HCEC 1CT (cell line): ENCODE measurements around the gene ZNF462.
"Not testable (repeated sequence)": the region's sequence is repeated elsewhere in the genome, so short reads cannot be mapped to it uniquely, and the experiment has no call there.

Experiments used
- DNase-seq: peaks from one replicate; pipeline ENCODE4 v3.0.0-alpha.2; 2017

Gene ZNF462

DNA sequence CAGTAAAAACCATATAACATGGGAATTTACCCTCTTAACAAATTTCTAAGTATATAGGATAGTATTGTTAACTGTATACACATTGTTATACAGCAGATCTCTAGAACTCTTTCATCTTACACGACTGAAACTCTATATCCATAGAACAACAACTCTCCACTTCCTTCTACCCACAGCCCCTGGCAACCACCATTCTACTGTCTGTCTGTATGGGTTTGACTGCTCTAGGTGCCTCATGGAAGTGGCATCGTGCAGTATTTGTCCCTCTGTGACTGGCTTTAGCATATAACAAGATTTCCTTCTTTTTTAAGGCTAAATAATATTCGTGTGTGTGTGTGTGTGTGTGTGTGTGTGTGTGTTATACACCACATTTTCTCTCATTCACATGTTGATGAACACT, 100.7 kb downstream of the ZNF462 start:
- DNase-seq = no peak

DNA sequence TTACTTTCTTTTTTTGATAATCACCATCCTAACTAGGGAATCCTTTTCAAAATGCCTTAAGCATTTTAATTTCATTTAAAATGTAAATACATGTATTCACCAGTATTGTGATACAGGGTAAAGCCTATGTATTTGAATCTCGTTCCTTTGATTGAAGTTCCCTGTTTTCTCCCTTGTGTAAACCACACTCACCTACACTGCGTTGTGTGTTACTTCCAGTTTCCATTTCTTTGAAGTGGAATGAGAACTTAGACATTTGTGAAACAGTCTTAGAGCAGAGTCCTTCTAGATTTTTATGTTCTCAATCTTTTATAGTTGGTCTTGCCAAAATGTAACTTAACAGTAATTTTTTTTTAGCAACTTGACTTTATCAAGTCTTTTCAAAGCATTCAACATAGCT, 101.4 kb downstream of the ZNF462 start:
- no peak for DNase-seq

DNA sequence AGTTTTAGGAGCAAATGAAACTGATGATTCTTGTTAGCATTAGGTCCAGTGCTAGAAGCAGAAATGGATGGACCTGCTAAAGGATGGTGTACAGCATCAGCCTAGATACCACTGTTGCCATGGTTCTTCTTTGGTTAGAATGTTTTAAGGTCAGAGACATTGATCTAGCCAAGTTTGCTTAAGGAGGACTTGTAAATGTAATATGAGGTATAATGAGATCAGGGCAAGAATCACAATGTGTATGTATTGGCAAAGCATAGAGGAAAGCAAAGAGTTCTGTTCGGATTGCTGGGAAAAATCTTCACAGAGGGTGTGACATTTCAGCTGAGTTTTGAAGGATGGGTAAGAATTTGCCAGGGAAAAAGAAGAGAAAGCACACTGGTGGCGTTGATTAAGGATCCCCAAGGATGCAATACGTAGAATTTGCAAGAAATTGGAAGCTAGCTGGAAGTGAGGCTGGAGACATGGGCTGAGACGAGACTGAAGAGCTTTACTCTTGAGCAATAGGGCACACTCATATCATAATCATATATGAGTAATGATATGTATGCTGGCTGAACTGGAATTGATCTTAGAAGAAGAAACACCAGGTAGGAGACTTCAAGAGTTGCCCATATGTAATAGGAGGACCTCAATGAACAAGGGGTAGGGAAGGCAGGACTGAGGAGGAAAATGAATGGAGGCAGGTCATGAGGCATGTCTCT, 102.0 kb downstream of the ZNF462 start:
- peak; percentile 85 for DNase-seq

DNA sequence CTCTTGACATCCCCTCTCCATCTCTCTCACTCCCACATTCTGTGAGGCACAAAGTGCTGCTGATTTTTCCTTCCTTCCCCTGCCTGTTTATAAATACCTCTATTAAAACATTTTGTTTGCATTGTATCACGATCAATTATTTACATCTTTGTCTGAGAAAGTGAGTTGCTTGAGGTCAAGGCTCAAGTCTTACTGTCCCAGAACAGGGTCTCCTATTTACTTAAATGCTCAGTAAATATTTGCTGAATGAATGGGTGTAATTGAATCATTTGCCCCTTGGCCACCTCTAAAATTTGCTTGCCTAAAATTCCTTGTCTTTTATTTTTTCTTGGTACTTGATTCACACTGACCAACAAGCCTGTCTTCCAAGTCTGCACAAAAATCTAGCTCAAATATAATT, 103.5 kb downstream of the ZNF462 start:
- no peak for DNase-seq

DNA sequence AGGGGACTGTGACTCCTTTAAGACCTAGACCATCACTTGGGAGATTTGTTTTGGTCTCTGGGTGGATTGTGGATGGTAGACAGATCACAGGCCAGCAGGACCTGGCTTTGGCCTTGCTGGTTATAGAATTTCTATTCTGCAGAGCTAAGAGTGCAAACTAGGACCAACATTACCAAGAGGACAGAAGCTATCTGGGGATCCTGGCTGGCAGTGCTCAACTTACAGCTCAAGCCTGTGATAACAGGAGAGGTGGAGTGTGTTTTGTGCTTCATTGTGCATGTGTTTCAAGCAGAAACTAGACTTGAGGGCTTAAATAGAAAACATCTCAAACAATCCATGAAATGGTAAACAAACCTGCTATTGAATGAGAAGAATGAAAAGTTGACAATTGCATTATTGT, 106.7 kb downstream of the ZNF462 start:
- DNase-seq = no peak

DNA sequence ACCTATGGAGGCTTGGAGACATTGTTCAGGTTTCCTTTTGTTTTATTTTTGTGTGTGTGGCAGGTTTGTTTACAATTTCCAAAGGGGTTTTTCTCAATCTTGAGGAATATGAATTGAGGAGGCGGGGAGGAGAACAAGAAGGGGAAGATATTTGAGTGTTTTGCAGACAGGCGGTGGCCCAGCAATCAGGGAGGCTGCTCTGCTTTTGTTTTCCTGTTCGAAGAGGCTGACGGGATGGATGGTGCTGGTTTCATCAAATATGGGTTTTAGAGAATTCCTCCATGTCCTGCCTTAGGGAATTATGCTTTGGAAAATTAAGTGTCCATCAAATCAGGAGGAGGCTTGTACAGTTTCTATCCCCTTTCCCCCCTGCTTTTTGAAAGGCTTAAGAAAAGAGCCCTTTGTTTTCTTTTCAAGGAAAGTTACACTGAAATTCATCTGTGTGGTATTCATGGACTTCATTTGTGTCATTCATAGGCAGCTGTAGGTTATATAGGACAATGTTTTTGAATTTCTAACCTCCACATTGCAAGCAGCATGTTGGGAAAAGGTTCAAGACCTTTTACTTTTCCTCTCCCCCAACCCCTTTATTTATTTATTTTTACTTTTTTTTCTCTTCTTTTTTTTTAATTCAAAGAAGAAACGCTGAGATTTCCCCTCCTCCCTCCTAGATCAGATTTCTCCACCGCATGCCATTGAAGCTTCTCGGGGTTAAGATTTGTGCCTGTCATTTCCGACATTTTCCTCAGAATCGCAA, 107.4 kb downstream of the ZNF462 start:
- no peak for DNase-seq

DNA sequence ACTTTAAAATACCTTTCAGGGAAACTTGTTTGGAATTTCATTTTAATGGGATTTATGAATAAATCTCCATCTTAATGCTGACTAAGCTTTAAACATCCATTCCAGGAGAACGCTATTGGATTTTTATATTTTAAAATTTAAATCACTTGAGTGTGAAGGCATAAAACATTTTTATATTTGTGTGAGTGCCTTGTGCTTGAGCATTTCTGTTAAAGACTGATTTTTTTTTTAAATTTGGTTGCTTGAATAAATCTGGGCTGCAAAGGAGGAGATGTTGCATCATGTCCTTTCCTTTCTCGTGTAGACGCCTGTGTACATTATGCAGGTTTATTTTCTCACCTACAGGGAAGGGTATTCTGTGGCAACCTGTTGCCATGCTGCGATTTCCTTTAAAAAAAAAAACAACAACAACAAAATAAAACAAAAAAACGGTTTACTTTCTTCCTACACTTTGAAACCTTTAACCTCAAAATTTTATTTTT, 108.1 kb downstream of the ZNF462 start:
- no peak for DNase-seq

DNA sequence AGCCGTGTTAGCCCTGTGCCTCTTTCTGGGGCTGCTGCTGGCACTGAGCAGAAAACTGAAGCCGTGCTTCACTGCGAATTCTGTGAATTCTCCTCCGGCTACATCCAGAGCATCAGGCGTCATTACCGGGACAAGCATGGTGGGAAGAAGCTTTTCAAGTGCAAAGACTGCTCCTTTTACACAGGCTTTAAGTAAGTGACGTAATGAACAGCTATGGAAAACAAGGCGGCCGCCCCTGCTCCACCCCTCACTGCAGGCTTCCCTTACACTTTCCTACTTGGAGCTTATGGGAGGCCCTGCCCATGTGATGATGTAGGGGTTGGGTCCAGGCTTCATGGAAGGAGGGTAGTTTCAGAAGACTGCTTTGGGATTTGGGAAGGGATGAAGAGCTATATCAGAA, 109.1 kb downstream of the ZNF462 start:
- no peak for DNase-seq

DNA sequence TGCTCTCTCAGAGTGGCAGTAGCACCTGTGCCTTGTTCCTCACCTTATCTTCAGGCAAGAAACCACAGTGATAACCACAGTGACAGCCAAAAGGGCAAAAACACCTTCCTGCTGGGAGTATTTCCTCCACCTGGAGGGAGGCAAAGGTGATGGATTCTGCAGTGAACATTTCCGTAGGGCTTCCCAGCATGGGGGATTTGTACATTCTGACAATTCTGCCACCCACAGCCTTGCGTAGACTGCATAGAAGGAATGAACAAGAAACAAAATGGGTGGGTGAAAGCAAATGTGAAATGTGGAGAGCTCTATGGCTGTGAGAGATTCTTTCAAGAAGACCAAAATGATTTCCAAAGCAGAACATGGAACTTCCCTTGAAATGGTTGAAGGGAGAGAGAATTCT, 111.4 kb downstream of the ZNF462 start:
- no peak for DNase-seq

DNA sequence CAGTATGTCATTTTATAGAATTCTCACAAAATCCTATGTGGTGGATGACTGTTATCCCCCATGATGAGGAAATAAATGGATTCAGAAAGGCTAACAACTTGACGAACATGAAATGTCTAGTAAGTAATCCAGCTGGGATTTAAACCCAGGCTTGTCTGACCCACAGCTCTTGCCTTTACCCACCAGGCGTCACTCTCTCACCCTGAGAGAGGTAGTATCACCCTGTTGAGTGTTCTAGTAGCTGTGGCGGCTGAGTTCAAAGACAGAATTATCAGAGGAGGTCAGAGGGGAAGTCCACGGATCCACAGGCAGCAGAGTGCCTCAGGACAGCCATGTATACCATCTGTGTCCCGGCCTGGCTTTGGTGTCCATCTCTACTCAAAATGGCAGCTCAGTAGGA, 113.8 kb downstream of the ZNF462 start:
- DNase-seq = no peak

DNA sequence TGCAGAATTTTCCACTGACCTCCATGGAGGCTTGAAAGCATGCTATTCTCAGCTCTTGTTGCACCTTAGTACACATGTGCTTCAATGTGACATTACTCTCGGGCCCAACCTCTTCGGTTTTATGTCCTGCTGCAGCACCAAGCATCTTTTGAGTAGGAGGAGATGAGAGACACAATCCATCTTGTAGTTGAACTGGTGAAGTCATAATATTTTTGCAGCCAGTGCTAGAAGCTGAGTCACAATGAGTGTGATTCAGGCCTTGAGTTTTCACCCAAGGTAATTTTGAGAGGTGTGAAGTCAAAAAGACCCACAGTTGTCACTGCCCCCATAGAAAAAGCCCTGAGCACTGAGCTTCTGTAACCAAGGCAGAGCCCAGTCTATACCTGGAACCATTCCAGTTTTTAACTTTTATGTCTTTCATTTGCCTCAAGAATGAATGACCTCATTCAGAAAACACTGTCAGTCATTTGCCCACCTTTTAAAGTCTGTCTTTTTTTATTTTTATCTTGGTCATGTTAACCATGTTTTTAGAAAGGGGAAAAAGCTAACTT, 117.7 kb downstream of the ZNF462 start:
- no peak for DNase-seq

DNA sequence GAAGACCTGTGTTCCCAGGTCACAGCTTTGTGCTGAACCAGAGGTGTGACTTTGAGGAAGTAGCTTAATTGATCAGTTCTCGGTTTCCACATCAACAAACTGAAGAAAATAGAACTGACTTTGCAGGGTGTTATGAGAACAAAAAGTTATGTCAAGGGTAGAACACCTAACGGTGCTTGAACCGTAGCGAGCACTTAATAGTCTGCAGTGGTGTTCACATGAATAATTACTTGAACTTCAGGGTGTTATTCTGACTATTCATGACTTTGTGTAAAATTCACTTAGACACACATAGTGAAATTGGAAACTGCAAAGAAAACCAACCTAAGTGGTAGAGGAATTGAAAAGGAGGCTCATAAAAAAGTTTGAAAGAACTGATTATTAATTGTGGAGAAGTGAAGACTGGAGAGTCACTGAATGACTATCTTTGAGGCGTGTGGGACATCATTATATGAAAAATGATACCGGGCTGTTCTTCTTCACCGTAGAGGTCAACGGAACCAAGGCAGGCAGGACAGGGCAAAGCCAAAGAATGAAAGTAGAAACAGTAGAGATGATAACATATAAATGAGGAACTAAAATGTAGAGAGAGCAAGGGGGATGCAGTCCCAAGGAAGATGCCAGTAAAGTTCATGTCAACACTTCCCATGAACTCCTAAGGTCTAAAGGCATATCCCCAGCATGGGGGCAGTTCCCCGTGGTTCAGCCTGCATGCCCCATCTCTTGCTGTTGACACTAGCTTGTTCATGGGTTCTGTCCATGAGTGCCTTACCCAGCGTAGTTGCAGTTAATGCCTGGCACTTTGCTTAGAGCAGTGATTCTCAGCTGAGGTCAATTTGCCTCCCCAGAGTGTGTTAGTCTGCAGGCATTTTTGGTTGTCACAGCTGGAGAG, 118.7 kb downstream of the ZNF462 start:
- DNase-seq = no peak

DNA sequence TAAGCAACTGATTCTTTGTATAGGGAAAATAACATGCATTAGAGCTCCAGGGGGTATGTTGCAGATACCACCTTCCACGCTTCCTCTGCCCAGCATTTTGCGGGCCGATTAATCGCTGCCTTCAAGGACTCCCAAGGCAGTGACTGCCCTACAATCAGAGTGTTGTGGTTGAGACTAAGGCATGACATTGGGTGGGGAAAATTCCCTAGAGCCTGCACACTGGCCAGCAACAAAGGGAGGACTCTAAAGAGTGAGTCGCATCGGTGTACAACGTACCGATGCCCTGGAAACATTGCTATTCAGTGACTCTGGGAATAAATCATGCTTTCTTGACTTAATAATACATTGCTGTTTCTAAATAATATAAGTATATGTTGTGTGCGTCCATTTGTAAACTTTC, 119.7 kb downstream of the ZNF462 start:
- no peak for DNase-seq

DNA sequence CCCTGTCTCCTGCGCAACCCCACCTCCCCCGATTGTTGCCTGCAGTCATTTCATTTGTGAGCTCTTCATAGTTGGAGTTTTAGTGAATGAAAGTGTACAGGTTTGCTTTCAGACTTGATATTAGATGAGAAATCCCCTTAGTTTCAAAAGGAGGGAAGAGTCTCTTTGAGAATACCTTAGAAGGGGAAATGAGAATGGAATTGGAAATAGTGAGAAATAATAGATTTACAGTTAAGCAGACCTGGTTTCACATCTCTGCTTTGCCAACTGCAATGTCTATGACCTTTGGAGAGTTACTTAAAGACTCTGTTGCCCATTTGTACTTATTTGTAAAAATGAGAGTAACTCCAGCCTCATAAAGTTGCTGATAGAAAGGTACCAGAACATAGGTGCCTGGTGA, 120.4 kb downstream of the ZNF462 start:
- DNase-seq = no peak

DNA sequence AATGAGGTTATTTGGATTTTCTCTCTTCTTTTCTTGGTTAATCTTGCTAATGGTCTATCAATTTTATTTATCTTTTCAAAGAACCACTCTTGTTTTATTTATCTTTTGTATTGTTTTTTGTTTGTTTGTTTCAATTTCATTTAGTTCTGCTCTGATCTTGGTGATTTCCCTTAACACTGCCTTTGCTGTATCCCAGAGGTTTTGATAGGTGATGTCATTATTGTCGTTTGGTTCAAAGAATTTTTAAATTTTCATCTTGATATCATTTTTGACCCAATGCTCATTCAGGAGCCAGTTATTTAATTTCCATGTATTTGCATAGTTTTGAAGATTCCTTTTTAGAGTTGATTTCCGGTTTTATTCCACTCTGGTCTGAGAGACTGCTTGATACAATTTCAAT, 126.9 kb downstream of the ZNF462 start:
- DNase-seq = not testable (repeated sequence)

DNA sequence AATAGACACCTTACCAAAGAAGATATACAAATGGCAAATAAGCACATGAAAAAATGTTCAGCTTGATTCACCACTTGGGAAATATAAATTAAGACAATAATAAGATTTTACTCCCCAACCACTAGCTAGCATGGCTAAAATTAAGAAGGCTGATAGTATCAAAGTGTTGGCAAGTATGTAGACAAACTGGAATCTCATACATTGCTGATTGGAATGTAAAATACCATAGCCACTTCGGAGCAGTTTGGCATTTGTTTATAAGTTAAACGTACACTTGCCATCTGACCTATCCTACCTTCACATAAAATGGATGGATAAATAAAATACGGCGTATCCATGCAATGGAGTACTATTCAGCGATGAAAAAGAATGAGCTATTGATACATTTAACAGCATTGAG, 129.2 kb downstream of the ZNF462 start:
- no peak for DNase-seq

DNA sequence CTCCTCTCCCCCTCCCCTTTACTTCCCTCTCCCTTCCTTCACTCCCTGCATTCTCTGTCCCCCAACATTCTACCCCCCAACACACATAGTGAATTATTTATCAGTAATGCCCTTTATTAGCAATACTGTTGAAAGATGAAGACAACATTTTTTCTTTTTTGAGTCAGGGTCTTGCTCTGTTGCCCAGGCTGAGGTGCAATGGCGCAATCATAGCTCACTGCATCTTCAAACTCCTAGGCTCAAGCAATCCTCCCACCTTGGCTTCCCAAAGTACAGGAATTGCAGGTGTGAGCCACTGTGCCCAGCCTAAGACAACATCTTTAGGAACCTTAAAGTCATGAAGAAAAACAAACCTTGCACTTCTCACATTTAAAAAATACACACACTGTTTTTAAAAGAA, 130.6 kb downstream of the ZNF462 start:
- DNase-seq = no peak

DNA sequence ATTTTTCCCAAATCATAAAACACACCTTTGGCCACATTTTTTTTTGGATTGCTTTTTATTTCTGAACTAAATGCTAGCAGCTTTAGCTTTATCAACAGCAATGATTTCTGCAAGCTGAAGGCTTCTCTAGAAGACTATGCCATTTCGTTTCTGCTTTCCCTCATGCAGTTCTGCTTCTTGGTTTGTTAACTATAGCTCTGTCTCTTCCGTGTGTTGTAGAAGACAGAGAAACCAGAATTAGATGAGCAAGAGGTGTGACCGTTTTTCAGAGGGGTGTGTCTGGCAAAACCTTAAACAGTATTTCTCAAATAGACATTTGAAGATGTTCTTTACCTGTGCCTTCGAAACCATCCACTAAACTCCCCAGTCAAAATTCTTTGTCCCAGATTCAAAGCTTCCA, 131.5 kb downstream of the ZNF462 start:
- no peak for DNase-seq

DNA sequence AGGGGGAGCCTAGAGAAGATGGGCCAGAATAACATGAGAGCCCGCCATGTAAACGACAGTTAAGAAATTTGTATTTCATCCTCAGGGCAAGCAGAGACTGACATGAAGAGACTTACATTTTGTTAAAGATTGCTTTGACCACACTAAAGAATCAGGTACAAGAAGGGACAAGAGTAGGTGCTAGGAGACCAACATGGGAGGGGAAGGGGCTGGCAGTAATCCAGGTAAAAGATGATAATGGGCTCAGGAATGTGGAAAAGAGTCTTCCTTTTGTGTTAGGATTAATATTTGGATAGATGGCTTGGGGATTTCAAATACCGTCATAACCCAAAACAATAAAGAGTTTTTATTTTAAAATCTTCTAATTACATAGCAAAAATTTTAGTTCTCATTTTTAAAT, 137.3 kb downstream of the ZNF462 start:
- no peak for DNase-seq

DNA sequence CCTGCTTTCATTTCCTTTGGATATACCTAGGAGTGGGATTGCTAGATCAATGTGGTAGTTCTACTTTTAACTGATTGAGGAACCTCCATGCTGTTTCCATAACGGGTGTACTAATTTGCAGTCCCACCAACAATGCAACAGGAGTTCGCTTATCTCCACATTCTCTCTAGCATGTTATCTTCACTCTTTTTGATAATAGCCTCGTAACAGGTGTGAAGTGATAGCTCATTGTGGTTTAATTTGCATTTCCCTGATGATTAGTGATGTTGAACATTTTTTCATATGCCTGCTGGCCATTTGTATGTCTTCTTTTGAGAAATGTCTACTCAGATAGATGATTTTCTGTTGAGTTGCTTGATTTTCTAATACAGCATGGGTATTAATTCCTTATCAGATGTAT, 142.2 kb downstream of the ZNF462 start:
- no peak for DNase-seq

DNA sequence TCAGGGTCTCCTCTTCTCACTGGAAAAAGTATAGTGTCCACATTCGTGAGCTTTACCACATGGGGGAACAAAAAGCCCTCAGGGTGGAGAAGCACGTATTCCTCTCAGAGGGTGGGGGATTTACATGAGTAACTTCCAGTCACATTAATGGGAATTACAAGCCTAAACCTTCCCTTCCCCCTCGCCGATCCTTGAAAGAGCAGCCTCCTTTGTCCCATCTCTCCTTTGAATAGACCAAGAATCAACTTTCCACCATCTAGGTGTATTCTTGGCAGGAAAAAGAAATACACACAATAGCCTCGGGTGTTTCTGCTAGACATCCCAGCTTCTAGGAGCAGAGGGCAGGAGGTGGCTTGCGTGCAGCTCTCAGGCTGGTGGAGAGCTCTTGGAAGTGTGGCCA, 144.4 kb downstream of the ZNF462 start:
- no peak for DNase-seq

DNA sequence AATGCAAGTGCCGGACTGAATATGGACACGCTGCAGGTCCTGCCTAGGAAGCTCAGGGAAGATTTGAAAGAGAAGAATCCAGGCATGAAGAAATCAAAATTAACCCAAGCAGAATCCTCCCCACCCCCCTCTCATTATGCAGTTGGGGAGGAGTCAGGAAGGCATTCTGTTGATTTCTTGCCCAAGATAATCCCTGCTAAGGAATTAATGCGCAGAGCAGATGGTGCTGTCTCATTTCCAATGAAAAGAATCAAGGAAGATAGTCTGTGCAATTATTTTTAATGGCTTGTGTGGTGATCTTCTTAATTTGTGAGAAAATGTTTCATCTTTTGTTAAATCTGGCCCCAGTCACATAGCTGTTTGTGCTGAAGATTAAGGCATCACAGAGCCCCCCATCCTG, 145.0 kb downstream of the ZNF462 start:
- DNase-seq = no peak

DNA sequence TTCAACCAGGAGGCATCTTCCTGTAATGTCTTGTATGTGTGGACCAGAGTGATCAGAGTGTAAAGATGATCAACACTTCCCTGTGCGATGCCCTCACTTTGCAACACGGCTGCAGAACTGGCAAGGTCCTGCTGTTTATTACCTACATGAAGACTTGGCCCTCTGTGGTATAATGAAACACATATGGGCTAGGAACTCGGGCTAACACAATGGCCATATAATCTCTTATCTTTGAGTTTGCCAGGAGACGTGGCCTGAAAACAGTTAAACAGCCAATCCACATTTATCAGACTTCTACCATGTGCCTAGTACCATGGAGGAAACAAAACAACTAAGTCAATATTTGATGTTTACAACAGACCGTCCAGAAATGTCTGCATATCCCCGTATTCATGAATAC, 145.5 kb downstream of the ZNF462 start:
- no peak for DNase-seq
